LNCAP (cell line): ENCODE data around the gene SORCS2.

ENCODE experiments used
- TF ChIP-seq, protein P1 (sequence below): fragments of 450-650 bp; IDR thresholded peaks from 2 replicates; pipeline ENCODE4 v1.5.1; 2017; ENCODE audit warnings: mild to moderate bottlenecking

The SORCS2 gene

DNA sequence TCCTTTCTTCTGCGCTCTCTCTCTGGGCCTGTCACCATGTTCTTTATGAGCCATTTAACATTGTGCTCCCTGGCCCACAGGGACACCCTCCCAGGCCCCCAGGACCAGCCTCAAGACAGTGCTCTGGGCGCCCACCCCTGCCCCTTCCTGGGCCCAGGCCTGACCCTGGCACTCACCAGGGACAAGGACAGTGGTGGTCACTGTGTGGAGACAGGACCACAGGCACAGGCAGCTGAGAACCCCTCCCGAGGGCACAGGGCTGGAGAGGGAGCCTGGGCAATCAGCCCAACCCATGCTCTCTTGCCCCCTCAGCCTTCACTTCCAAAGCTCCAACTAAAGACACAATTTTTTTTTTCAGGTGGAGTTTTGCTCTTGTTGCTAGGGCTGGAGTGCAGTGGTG, 460.6 kb downstream of the SORCS2 start:
- TF ChIP-seq, protein P1, sequence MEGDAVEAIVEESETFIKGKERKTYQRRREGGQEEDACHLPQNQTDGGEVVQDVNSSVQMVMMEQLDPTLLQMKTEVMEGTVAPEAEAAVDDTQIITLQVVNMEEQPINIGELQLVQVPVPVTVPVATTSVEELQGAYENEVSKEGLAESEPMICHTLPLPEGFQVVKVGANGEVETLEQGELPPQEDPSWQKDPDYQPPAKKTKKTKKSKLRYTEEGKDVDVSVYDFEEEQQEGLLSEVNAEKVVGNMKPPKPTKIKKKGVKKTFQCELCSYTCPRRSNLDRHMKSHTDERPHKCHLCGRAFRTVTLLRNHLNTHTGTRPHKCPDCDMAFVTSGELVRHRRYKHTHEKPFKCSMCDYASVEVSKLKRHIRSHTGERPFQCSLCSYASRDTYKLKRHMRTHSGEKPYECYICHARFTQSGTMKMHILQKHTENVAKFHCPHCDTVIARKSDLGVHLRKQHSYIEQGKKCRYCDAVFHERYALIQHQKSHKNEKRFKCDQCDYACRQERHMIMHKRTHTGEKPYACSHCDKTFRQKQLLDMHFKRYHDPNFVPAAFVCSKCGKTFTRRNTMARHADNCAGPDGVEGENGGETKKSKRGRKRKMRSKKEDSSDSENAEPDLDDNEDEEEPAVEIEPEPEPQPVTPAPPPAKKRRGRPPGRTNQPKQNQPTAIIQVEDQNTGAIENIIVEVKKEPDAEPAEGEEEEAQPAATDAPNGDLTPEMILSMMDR: no peak

DNA sequence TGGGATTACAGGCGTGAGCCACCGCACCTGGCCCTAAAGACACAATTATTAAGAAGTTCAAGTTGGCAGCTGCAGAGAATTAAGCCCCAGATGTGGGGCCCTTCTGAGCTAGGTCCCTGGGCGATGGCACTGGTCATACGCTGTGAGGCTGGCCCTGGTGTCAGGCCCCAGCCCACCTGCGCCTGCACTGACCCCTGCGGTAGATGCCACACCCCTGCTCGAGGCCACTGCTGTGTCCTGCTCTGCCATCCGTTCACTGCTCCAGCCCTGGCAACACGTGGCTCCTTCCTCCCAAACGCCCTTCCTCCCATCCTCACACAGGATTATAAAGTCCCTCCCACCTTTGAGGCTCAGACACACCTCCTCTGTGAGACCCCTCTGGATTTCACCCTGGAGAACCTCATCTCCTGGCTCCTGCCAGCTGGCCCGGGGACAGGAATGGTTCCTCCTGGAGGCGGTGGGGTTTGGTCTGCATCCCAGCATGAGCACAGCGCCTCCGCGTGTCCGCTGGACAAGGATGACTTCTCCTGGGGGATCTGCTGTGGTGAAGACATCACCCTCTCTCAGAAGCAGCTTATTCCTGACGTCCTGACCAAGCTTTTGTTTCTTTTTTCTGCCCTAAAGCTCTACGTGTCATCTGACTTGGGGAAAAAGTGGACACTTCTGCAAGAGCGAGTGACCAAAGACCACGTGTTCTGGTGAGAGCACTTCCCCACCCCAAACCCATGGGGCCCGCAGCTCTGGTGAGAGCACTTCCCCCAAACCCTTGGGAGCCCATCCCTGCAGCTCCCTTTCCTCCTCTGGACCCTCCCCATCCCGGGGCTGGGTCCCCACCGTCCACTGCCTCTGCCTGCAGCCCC, 461.4 kb downstream of the SORCS2 start:
- TF ChIP-seq, protein P1: peak; percentile 20; the same call in 1 of the 2 replicates

DNA sequence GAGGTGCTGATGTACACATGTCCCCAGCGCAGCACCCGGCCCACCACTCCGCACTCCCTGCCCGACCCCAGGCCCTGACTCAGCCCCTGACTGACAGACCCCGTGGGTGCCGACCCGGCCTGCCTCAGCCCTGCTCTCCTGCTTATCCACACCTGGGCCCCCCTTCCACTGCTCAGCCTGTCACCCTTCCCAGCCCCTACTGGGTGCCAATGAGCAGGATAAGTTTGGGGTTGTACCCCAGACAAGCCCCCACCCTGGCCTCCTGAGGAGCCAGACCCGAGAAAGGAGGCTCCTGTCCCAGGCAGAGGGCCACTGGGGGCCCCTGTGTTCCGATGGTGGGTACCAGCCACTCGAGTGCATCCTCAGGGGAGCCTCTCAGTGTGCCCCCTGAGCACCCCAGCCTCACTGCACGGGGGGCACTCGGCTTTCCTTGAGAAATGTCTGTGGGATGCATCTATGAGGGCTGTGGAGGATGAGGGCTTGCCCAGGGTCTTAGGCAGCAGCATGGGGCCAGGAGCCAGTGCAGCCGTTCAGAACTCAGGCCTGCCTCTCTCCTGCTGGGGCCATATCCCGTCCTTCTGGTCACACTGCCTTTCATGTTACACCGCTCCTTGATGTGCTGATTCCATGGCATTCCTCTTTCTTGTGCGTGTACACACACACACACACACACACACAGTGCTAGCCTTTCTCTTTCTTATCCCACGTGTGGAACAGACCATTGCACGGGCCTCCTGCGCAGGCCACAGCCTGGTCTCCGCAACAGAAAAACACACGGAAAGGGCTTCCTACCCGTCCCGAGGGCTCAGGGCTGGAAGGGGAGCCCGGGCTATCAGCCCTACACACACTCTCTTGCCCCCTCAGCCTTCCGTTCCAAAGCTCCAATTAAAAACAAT, 462.5 kb downstream of the SORCS2 start:
- TF ChIP-seq, protein P1: no peak

DNA sequence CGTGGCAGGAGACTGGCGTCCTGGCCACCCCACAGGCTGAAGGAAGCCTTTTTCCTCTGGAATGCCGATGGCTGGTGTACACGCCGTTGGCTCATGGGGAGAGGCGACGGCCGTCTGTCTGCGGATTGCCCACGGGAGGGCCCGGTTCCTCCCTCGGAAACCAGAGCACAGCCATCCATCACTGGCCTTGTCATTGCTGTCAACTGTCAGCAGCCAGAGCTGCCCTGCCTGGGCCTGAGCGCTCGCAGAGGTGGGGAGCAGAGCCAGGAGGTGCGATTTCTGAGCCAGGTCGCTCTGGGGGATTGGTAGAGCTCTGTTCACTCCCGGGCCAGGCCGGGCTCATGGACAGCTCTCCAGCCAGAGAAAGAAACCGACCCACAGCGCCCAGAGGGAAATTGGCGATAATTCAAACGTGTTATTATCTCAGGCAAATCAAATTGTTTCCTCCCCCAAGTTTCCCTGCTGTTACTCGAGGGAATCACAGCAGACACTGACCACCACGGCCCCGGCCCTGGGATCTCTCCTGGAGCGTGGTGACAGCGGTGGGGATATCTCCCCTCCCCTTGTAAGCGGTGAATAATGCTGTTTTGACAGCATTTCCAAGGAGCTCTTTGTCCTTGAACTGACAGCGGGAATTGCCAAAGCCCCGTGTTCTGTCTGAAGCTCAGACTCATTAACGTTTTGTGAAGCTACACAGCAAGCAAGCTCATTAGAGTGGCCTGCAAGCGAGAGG, 463.3 kb downstream of the SORCS2 start:
- TF ChIP-seq, protein P1: no peak

DNA sequence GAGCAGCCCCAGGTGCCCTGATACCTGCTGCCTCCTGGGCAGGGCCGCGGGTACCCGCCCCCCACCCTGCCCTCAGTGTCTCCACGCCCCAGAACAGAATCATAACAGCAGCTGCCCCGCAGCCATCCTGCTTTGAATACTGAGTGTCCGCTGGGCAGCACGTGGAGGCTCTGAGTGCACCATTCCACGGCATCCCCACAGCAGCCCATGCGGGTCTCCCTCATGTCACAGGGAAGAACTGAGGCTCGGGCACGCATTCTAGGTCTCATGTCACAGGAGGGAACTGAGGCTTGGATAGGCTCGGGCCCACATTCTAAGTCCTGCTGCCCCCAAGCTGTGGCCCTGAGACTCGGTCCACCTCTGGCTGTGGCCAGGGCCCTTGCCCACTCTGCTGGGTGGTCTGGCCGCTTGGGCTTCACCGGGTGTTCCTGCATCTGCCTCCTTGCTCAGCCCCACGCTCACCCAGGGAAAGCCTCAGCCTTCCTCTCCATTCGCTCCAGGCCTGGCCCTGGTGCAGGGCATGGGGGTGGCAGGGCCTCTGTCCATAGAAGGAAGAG, 464.0 kb downstream of the SORCS2 start:
- TF ChIP-seq, protein P1: no peak

DNA sequence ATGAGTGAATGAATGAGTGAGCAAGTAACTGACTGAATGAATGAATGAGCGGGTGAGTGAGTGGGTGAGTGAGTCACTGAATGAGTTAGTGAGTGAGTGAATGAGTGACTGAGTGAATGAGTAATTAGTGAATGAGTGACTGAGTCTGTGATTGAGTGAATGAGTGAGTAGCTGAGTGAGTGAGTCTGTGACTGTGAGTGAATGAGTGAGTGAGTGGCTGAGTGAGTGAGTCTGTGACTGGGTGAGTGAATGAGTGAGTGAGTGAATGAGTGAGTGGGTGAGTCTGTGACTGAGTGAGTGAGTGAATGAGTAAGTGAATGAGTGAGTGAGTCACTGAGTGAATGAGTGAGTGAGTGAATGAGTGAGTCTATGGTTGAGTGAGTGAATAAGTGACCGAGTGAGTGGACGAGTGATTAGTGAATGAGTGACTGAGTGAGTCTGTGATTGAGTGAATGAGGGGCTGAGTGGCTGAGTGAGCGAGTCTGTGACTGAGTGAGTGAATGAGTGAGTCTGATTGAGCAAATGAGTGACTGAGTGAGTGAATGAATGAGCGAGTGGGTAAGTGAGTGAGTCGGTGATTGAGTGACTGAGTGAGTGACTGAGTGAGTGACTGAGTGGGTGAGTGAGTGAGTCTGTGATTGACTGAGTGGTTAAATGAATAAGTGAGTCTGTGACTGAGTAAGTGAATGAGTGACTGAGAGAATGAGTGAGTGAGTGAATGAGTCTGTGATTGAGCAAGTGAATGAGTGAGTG, 465.4 kb downstream of the SORCS2 start:
- TF ChIP-seq, protein P1: no peak
